Stomach (tissue), 4 donors: Measurements from ENCODE around the gene TRIO.

Experiments
- CTCF ChIP-seq, 7 experiments: fragments of 450-650 bp in 4 of 7; fragments of 200-600 bp in 3 of 7; sonication (generic) in 3 of 7; IDR thresholded peaks; one replicate each; pipeline ENCODE4 v1.5.1; 2016 to 2019; ENCODE audit warnings: antibody characterized with exemption in 7 of 7, control low read depth in 2 of 7, mild to moderate bottlenecking in 1 of 7
- POLR2A ChIP-seq, 4 donors: fragments of 450-650 bp; IDR thresholded peaks; one replicate each; pipeline ENCODE4 v1.6.1; 2016; ENCODE audit warnings: antibody characterized with exemption in 4 of 4, control low read depth in 2 of 4, mild to moderate bottlenecking in 1 of 4, moderate library complexity in 1 of 4
- POLR2AphosphoS5 ChIP-seq, 3 donors: sonication (generic); formaldehyde crosslinking; IDR thresholded peaks; one replicate each; pipeline ENCODE4 v1.6.1; 2016; ENCODE audit warnings: antibody characterized with exemption in 3 of 3

- TF ChIP-seq CTCF (IDR thresholded peaks at IDR 0.05) (no peak), POLR2AphosphoS5 (IDR thresholded peaks at IDR 0.05) (peak in 2 of 3 donors; percentile 47 to 74), POLR2A (IDR thresholded peaks at IDR 0.05) (no peak)
These were observed 11.0 kb downstream of the TRIO start for GRCh38 chr5:14153932-14154731.
